GM19468 (cell line): ENCODE results near the gene CD160.
"Not testable (repeated sequence)": the region's sequence is repeated elsewhere in the genome, so short reads cannot be mapped to it uniquely, and the experiment has no call there.

Experiments used
- ATAC-seq: cut with Tn5 transposase; IDR thresholded peaks from one replicate; pipeline ENCODE4 v1.9.1; 2021; ENCODE audit warnings: mild to moderate bottlenecking, moderate library complexity, moderate number of reproducible peaks; ENCODE audit not compliant: unreplicated experiment; ENCODE audit errors: extremely low read depth

CD160 gene

DNA sequence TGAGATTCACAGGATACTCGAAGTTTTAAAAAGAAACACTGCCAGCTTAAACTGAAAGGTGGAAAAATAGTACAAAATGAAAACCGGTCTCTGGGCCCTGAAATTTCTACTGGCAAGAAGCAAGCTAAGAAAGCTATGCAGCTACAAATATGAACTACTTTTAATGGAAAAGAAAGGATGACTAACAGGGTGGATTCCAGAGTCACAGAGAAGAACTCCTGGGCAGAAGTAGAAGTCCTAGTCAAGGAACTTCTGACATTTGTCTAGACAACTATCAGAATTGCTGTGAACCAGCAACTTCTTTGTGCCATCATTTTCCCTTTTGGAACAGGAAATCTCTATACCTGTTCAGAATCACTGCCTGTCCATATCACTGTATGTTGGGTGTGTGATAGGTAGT is 38.1 kb downstream of the CD160 start:
- ATAC-seq, result no peak

- ATAC-seq, result no peak
These were observed 38.8 kb downstream of the CD160 start for GRCh38 chr1:145758116-145758515.

DNA sequence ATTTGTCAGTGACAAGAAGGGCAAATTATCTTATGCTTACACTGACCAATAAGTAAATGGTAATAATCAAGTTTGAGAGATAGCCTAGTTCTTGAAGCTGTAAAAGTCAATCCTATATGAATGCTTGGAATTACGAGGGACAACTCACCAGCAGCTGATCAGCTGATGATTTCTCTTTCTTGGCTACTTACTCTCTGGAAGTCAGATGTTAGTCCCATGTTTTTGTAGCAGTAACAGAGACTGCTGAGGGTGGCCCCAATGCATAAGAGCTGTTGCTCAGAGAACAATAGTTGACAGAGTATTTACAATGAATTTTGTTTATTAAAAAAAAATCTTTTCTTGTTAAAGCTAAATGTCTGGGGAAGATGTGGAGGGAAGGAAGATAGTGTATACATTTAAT is 39.3 kb downstream of the CD160 start:
- no peak for ATAC-seq

GRCh38 chr1:145759721-145760120 is 40.4 kb downstream of the CD160 start:
- ATAC-seq, result no peak

GRCh38 chr1:145760395-145760949 is 41.2 kb downstream of the CD160 start:
- not testable (repeated sequence) for ATAC-seq

- not testable (repeated sequence) for ATAC-seq
These were observed 42.2 kb downstream of the CD160 start for GRCh38 chr1:145761498-145761897.

GRCh38 chr1:145762001-145762400 is 42.7 kb downstream of the CD160 start:
- not testable (repeated sequence) for ATAC-seq

- ATAC-seq, result not testable (repeated sequence)
These were observed 45.1 kb downstream of the CD160 start for GRCh38 chr1:145764231-145764940.

DNA sequence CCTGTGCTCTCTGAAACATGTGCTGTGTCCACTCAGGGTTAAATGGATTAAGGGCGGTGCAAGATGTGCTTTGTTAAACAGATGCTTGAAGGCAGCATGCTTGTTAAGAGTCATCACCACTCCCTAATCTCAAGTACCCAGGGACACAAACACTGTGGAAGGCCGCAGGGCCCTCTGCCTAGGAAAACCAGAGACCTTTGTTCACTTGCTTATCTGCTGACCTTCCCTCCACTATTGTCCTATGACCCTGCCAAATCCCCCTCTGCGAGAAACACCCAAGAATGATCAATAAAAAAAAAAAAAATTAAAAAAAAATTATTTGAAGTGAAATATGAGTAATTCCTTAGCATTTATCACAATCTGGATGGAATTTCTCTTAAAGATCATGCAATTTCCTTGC is 45.8 kb downstream of the CD160 start:
- ATAC-seq, result not testable (repeated sequence)

DNA sequence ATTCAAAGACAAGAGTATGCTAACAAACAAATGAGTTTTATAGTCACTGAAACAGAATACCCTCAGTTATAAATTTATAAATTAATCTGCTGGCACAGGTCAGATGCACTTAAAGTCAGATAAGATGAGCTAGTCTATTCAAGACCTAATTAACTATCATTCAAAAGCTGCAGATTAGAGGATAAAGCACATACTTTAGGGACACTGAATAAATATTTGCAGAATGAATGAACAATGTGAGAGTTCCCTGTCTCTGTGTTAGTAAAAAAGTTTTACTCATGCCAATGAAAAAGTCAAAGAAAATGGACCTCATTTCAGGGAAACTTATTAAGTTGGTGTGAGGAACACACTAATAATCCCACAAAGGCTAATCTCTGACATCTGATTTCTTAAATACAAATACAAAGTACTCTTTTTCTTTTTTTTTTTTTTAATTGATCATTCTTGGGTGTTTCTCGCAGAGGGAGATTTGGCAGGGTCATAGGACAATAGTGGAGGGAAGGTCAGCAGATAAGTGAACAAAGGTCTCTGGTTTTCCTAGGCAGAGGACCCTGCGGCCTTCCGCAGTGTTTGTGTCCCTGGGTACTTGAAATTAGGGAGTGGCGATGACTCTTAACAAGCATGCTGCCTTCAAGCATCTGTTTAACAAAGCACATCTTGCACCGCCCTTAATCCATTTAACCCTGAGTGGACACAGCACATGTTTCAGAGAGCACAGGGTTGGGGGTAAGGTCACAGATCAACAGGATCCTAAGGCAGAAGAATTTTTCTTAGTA is 46.5 kb downstream of the CD160 start:
- ATAC-seq, result not testable (repeated sequence)

DNA sequence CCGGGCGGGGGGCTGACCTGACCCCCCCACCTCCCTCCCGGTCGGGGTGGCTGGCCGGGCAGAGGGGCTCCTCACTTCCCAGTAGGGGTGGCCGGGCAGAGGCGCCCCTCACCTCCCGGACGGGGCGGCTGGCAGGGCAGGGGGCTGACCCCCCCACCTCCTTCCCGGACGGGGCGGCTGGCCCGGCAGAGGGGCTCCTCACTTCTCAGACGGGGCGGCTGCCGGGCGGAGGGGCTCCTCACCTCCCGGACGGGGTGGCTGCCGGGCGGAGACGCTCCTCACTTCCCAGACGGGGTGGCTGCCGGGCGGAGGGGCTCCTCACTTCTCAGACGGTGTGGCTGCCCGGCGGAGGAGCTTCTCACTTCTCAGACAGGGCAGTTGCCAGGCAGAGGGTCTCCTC is 47.6 kb downstream of the CD160 start:
- ATAC-seq, result not testable (repeated sequence)

- ATAC-seq, result not testable (repeated sequence)
These were observed 48.7 kb downstream of the CD160 start for GRCh38 chr1:145768004-145768403.

- no peak for ATAC-seq
These were observed 51.8 kb downstream of the CD160 start for GRCh38 chr1:145771056-145771455.

DNA sequence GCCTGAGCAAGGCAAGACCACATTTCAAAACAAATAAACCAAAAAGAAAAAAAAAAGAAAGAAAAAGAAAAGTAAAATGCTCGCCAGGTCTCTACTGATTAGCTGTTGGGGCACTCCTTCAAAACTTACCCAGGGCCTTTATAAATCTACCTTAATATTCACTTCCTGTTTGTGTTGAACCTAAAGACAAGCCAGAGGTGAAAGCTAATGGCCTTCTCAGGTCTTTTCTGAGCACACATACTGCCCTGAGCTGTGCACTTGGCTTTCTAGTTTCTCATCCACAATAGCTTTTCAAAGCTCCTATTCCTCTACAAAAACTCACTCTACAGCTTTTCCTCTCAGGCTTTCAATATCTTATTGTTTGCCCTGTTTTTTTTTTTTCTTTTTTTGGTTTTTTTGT is 54.1 kb downstream of the CD160 start:
- ATAC-seq, result no peak

DNA sequence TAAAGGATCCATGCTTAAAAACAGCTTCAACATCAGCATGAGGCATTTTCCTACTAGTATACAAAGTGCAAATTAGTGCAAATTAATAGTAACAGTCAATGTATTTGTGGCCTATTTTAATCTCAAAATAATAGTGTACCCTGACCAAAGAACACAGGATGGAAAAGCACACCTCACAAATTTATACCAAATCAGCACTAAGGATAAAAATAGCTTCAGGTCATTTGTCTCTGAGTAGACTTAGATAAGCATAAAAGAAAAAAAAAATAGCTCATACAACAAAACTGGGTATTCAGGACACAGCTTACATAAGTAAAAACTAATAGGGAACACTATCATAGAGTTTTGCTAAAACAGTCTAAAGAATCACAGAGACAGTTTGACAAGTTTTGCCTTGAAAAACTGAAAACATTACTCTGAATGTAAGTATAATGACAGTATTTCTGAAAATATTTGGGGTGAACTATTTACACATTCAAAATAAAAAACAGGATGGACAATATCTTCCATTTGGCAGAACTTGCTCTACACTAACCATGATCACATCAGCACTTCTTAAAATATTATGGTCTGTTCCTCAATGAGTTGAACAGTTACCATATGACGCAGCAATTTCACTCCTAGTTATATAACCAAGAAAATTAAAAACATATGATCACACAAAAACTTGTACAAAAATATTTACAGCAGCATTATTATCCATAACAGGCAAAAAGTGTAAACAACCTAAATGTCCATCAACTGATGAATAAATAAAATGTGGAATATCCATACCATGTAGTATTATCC is 58.3 kb downstream of the CD160 start:
- ATAC-seq, result no peak

DNA sequence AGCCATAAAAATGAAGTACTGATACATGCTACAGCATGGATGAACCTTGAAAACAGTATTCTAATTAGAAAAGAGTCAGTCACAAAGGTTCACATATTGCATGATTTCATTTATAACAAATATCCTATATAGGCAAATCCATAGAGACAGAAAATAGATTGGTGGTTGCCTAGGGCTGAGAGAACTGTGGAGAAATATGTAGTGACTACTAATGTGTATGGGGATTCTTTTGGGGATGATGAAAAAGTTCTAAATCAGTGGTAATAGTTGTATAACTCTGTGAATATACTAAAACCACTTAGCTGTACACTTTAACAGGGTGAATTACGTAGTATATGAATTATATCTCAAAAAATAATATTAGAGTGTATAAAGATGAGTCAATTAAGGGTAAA is 58.8 kb downstream of the CD160 start:
- ATAC-seq, result no peak

DNA sequence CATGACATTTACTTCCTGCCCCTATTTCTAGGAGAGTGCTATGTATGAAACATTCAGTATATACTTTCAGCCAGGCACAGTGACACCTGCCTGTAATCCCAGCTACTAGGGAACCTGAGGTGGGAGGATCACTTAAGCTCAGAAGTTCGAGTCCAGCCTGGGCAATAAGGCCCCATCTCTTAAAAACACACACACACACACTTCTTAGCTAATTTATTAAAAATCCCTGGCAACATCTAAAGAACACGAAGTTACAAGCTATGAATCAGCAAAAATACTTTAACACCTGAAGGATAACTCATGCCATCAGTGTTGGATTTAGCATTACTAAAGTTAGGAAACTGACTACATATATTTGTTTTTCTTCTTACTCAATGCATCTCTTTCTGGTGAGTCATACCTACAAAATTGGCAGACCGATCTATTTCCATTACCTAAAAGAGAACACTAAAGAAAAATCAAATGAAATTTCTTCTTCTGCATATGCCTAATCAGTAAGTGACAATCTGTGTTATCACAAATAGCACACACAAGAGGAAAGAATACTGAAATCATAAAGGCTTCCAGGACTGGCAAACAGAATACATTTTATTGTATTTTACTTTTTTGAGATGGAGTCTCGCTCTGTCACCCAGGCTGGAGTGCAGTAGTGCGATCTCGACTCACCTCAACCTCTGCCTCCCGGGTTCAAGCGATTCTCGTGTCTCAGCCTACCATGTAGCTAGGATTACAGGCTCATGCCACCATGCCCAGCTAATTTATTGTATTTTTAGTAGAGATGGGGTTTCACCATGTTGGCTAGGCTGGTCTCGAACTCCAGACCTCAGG is 63.2 kb downstream of the CD160 start:
- no peak for ATAC-seq

DNA sequence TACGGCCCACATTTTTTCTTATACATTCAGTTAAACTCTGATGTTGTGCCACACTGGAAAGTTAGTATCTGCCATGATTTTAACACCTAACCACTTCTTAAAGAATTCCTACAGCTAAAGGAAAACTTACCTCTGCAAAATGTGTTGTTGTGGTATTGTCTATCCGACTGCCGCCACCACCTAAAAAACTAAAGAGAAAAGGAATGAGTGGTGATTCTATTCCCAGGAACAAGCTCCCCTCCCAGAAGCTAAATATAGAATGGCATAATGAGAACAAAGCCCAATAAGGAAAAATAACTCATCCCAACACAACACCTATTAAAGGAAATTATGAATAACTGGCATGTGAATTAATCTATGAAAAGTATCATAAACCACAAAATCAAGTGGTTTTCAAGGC is 65.1 kb downstream of the CD160 start:
- ATAC-seq, result no peak

DNA sequence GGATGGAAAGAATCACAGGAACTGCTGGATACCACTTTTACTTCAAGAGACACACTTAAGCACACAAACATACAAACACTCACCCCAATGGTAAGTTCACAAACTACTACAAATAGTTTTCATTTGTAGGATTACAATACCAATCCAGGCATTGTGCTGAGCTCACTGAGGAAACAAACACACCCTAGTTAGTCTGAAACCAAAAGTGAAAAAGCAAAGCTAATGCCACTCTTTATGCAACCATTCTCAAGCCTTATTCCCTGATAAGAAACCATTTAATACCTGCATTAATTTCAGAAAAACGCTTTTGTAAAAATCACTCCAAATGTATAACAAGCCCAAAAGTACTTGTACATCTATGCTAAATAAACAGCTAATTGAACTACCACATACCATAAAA is 66.2 kb downstream of the CD160 start:
- ATAC-seq, result no peak

DNA sequence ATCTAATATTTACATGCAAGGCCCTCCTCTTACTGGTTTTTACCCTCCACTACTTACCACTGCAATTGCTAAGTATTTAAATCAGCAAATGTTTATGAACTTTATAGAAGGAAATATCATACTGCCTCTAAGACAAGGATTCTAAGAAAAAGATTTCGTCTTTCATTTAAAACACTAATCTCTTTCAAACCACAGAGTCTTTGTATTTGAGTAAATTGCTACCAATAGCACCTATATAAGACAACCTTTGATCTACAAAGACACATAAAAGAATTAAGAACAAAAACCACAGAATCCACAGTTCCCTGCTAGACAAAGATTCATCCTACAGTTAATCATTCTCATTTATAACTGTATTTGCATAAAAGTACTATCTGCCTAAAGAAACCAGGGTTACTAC is 67.0 kb downstream of the CD160 start:
- no peak for ATAC-seq
